Renal cortical epithelial cell (primary cell): ENCODE measurements around the gene FOXN3. TPM values are rescaled to one million over a fixed set of nuclear protein-coding genes. Genes with fewer than 3 reads are reported as not detected.

ENCODE experiments used
- DNase-seq: peaks from one replicate; pipeline ENCODE4 v3.0.0-alpha.2; 2011; ENCODE audit warnings: low read depth
- total RNA-seq: library from RNA; depleted of rRNA; stranded (reverse); fragments of >200 nt; gene quantifications from 2 replicates; pipeline ENCODE4 v1.2.3, GENCODE V29; 2014

The FOXN3 gene
- total RNA-seq, 1 donor from 2014 or later, result 13.8 TPM

- no peak for DNase-seq
These were observed 139.8 kb downstream of the FOXN3 start for GRCh38 chr14:89277203-89277602.

GRCh38 chr14:89276424-89276975, 140.5 kb downstream of the FOXN3 start:
- DNase-seq, result peak; percentile 79

GRCh38 chr14:89270439-89271227, 146.4 kb downstream of the FOXN3 start:
- peak; percentile 73 for DNase-seq

GRCh38 chr14:89269404-89269803, 147.6 kb downstream of the FOXN3 start:
- no peak for DNase-seq

- no peak for DNase-seq
These were observed 148.5 kb downstream of the FOXN3 start for GRCh38 chr14:89268514-89268913.

- DNase-seq, result no peak
These were observed 149.4 kb downstream of the FOXN3 start for GRCh38 chr14:89267656-89268055.

- DNase-seq, result no peak
These were observed 149.9 kb downstream of the FOXN3 start for GRCh38 chr14:89267163-89267562.

- no peak for DNase-seq
These were observed 150.3 kb downstream of the FOXN3 start for GRCh38 chr14:89266754-89267153.

- DNase-seq, result no peak
These were observed 151.8 kb downstream of the FOXN3 start for GRCh38 chr14:89265234-89265633.

GRCh38 chr14:89264196-89264800, 152.7 kb downstream of the FOXN3 start:
- no peak for DNase-seq

- no peak for DNase-seq
These were observed 155.0 kb downstream of the FOXN3 start for GRCh38 chr14:89262041-89262440.

GRCh38 chr14:89260898-89261297, 156.1 kb downstream of the FOXN3 start:
- no peak for DNase-seq

GRCh38 chr14:89259951-89260609, 157.0 kb downstream of the FOXN3 start:
- DNase-seq, result no peak

- DNase-seq, result no peak
These were observed 158.2 kb downstream of the FOXN3 start for GRCh38 chr14:89258728-89259273.

GRCh38 chr14:89256951-89257350, 160.1 kb downstream of the FOXN3 start:
- DNase-seq, result no peak

- no peak for DNase-seq
These were observed 160.8 kb downstream of the FOXN3 start for GRCh38 chr14:89256283-89256682.

- no peak for DNase-seq
These were observed 161.2 kb downstream of the FOXN3 start for GRCh38 chr14:89255852-89256251.

GRCh38 chr14:89255012-89255411, 162.0 kb downstream of the FOXN3 start:
- no peak for DNase-seq

GRCh38 chr14:89254166-89254909, 162.7 kb downstream of the FOXN3 start:
- DNase-seq, result no peak

- DNase-seq, result no peak
These were observed 164.0 kb downstream of the FOXN3 start for GRCh38 chr14:89252887-89253532.

GRCh38 chr14:89251061-89251460, 166.0 kb downstream of the FOXN3 start:
- DNase-seq, result peak; percentile 45
